GM18498 (cell line): ENCODE measurements around the gene DOK6.

Experiments used
- ATAC-seq: cut with Tn5 transposase; IDR thresholded peaks from one replicate; pipeline ENCODE4 v1.9.1; 2021; ENCODE audit warnings: mild to moderate bottlenecking, moderate library complexity; ENCODE audit not compliant: unreplicated experiment

Gene DOK6

GRCh38 chr18:69734536-69734935 is 333.8 kb downstream of the DOK6 start:
- no peak for ATAC-seq

DNA sequence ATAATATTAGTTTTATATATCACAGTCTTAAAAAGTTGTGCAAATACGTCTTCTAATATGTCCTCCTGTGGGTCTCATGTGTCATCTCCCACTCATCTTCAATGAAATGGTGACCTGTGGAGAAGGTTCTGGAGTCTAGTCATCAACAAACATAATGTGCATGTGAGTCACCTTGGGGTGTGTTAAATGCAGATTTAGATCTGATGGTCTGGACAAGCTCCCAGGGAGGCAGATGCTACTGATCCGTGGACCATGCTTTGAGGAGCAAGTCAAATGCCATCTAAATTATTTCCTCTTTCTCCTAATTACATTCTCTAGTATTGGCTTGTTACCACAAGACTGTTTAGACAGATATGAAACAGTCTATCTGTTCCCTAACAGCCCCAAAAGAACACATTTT is 336.0 kb downstream of the DOK6 start:
- ATAC-seq, result no peak

GRCh38 chr18:69737851-69738250 is 337.2 kb downstream of the DOK6 start:
- no peak for ATAC-seq

DNA sequence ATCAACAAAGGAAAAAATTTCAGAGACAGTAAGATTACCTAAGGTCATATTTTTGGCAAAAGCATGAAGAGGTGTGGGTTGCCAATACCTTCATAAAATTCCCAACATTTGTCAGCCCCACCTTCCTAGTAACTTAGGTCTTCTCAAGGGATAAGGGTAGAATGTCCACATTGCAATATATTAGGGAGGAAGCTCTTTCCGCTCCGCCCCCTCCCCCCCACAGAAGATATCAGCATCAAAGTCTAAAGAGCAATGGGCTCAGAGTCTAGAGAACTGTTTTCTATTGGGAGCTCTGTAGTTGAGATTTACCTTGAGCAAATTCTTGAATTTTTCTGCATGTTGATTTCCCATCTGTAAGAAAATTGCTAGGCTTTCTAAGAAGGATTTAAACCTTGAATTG is 346.7 kb downstream of the DOK6 start:
- no peak for ATAC-seq

DNA sequence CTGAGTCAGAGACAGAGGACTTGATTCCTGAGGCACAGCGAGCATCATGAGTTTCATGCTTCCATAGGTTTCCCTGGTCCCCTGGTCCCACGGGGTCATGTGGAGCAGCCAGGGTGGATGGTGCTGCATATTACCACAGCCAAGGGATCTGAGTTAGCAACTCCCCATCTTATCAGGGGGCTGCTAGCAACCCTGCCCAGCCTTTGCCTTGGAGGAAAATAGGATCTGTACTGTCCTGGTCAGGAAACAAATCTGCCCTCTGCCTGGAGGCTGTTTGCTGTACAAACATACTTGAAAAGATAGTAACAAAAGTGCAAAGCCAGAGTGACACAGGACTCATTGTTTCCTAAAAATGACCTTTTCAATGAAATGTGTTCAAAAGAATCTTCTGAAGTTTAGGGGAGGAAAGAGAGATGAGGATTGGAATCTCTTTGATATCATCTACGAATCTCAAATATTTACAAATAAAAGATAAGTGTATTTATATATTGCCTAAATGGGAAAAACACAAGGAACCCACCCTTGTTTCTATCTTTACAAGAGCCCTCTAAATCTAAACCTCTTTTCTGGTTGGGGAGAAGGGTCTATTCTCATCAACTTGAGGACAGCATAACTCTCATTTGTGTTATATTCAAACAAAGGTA is 352.2 kb downstream of the DOK6 start:
- no peak for ATAC-seq

GRCh38 chr18:69754108-69754507 is 353.4 kb downstream of the DOK6 start:
- no peak for ATAC-seq

DNA sequence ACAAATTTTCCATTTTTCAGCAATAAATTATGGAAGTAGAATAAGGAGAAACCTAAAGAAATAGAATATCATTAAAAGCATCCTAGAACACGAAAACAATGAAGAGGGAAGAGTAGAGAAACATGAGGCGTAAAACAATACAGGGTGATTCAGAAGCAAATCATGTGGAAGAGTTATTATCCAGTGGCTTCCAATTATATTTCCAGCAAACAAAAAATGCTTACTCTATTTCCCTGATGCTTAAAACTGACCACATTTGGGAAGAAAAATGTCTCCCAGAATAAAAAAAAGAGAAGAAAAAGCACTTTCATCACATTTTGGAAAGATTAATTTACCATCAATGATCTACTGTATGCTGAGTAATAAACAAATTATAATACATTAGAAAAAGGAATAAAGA is 354.4 kb downstream of the DOK6 start:
- no peak for ATAC-seq

DNA sequence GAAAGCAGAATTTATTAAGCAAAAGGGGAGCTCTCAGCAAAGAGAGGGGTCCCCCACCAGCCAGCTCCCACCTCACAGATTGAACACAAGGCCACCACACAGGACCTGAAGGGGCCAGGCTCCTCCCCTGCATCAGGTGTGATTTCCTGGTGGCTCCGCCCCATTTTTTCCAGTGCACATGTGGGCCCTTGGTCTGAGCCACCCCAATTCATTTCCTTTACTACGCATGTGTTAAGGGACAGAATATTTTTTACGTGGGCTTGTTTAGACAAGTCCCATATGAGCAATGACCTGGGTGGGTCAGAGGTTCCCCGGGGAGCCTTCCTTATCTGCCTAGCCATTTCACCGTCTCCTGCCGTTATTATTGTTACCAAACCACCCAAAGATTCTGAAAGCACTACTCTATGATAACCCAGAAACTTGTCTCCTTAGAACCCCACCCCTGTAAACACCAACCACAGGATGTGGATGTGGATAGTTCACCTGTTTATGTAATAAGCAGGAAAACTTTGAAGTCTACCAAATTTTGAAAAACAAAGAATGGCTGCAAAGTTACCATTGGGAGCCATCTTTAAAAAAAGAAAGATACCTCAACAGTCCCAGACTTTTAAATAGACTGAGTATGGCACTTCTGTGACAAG is 355.3 kb downstream of the DOK6 start:
- ATAC-seq, result no peak

DNA sequence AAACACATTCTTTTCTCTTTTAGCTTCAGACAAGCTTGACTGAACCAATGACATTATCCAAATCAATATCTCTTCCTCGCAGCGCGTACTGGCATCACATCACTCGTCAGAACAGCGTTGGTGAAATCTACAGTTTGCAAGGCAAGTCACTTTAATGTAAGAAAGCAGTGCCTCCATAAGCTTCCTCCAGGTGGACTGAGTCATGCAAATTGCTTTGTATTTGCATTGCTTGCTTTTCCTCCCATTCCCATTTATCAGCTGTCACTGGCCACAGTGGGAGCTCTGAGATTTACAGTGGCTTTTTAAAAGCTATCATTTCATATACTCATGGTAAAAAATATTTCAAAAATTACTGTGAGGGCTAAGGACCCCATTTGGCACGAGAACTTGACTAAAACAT is 357.0 kb downstream of the DOK6 start:
- no peak for ATAC-seq

DNA sequence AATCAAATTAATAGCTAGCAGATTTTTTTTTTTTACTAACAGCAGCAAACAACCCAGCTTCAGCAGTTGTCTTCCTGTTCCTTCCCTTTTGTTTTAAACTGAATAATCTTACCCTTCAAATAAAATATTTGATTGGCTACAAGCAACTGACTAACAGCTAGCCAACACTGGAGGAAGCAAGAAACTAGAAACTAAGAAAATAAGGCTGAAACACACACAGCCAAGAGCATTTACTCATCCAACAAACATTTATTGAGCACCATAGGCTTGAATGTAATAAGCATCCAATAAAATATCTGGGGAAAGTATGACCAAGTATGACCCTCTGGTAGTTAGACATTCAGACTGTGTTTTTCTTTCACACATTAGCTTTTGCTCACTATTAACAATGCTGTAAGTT is 357.8 kb downstream of the DOK6 start:
- no peak for ATAC-seq

DNA sequence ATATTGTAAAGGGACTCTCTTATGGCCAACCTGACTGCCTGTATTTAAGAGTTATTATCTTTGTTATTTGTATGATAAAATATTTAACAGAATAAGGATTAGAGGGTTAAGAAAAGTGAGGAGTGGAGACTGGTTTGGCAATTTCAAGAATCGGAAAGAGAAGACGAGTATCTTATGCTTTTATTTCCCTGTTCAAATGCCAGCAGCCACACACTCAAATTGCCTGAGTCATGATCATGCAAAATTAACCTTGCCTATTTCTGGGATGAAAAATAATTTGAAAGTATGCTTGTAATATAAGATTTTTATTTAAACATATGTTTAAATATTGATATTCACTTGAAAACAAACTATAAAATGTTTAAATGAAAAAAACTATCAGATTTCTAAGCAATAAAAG is 358.4 kb downstream of the DOK6 start:
- ATAC-seq, result no peak

DNA sequence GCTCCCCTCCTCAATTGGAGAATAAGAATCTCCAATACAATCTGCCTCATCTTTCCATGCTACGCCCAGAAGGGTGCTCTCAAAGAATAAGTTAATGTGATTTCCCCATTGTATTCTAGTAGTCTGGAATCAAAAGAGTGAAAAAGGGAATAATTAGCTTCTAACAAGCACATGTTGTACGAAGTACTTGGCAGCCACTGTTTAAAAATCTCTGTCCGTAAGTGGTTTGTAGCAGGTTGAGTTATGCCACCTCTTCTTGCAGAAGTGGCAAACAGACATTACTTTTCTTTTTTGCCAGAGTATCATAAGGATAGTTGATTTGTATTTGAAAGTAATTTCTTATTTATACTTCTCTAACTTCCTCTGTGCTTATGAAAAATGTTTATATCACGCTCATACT is 362.3 kb downstream of the DOK6 start:
- no peak for ATAC-seq

DNA sequence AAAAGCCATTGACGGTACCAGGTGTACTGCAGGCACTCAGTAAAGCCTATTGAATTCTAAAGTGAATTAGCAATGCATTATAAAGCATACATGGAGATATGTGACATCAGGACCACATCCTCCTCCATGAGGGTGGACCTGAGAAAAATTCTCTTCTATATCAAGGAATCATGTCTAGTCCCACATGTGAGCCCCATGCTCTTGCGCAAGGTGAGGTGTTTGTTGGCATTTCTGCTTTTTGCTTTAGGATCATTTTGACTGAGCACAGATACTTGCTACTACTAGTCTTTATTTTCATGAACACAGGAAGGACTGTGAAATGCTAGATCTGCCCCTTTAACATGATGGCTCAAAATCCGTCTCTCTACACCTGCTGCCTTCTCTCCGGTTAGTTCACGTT is 363.1 kb downstream of the DOK6 start:
- no peak for ATAC-seq

DNA sequence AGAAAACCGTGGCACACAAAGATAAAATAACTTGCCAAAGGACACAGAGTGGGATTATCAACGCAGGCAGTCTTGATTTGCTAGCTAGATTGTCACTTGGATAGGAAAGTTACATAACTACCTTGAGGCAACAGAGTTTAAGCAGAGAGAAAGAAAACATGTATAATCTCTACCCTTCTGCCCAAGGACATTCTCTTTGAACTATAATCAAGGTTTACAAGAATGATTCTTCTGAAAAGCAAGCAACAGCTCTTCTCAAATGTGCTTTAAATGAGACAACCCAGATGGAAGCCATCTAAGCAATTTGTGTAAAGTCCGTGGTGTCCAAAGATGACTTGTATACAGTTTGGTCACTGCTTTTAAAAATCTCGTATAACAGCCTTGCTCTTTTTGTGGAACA is 369.6 kb downstream of the DOK6 start:
- no peak for ATAC-seq

- ATAC-seq, result no peak
Measured at GRCh38 chr18:69774831-69775230, 374.1 kb downstream of the DOK6 start.

DNA sequence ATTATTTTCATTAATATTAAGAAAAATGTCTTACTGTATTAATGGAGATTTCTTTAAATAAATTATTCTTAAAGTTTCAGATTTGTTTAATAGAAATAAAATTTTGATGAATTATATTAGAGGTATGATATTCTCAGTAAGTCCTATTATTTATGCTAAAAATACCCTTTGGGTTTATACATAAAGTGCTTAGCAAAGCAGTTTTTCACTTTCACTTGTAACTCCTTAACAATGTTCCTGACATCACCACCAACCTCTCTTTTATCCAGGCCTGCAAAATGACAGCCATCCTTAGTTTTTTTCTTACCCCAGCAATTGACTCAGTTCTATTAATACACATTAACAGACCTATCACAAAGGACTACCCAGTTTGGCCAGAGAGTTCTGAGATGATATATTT is 376.6 kb downstream of the DOK6 start:
- ATAC-seq, result no peak

DNA sequence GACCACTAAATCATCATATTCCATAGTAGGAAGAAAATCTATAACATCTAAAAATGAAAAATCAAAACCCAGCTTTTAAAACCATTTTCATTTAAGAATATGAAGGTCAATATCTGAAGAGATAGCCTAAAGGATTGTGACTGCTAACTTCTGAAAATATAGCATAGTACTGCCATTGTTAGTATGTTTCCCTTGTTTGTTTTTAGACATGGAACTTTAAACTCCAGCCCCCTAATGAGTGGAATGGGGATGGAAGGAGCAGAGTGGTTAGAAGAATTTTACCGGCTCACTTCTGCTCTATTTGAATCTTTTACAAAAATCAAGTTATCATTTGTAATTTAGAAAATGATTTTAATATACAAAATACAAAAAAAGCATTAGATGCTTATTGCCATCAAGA is 378.0 kb downstream of the DOK6 start:
- no peak for ATAC-seq

GRCh38 chr18:69780851-69781250 is 380.2 kb downstream of the DOK6 start:
- no peak for ATAC-seq

- ATAC-seq, result no peak
Measured at GRCh38 chr18:69784815-69785214, 384.1 kb downstream of the DOK6 start.

GRCh38 chr18:69785466-69785865 is 384.8 kb downstream of the DOK6 start:
- ATAC-seq, result no peak

- ATAC-seq, result no peak
Measured at GRCh38 chr18:69786427-69786826, 385.7 kb downstream of the DOK6 start.

DNA sequence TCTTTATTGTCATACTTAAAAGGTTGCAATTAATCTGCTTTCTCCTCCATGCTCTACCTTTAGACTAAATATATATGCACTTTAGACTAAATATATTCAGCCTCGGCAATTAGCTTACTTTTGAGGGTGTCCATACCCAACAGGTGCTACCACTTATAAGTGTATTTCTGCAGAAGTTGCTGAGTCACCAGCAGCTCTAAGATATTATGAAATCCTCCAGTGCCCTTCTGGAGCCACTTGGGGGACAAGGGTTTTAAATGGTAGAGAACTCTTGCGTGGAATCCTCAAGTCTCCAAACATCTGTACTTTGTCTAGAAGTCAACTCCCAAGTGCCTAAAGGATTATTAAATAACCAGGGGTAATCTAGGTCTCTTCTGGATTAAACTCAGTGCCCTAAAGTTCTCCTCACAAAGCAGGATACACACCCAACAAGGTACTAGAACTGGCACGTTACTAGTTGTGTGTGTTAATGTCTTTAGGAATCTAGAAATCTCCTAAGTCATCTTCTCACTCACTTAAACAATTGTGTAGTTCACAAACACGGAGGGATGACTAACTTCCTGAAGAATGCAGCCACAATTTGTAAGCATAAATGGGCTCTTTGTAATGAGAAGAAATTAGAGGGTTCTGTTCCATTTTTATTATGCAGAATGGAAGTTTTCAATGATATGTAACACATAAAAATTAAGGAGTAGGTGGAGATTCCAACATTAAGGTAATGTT is 387.3 kb downstream of the DOK6 start:
- ATAC-seq, result no peak
